Astrocyte of the spinal cord (primary cell): Measurements from ENCODE around the gene CPXM2.

Experiments
- DNase-seq: peaks from one replicate; pipeline ENCODE4 v3.0.0; 2011; ENCODE audit warnings: low read depth, low spot score
- H3K4me3 ChIP-seq: 2 replicates; pipeline ENCODE4 v1.5.1; 2011; ENCODE audit warnings: low read depth, mild to moderate bottlenecking, low read length, moderate library complexity
- CTCF ChIP-seq: IDR thresholded peaks from 2 replicates; pipeline ENCODE4 v1.5.1; 2012; ENCODE audit warnings: low read depth, mild to moderate bottlenecking, low read length, inconsistent platforms
- in situ Hi-C: cut with HindIII; loops from 2 replicates; pipeline ENCODE4 v1.10.0; 2017; ENCODE audit warnings: low sequenced_read_pairs

The CPXM2 gene

GRCh38 chr10:123906884-123907652 is 15.5 kb upstream of the CPXM2 start:
- in situ Hi-C loops, result no loop called here
- DNase-seq, result no peak
- no peak overlapping the region for H3K4me3 ChIP-seq
- no peak for TF ChIP-seq CTCF

- TF ChIP-seq CTCF, result no peak
- H3K4me3 ChIP-seq, result no peak overlapping the region
- no peak for DNase-seq
- in situ Hi-C loops, result no loop called here
Measured at GRCh38 chr10:123906296-123906695, 14.7 kb upstream of the CPXM2 start.

- TF ChIP-seq CTCF, result no peak
- in situ Hi-C loops, result no loop called here
- H3K4me3 ChIP-seq, result no peak overlapping the region
- DNase-seq, result no peak
Measured at GRCh38 chr10:123904834-123905409, 13.3 kb upstream of the CPXM2 start.

GRCh38 chr10:123903621-123904020 is 12.0 kb upstream of the CPXM2 start:
- TF ChIP-seq CTCF, result no peak
- H3K4me3 ChIP-seq, result no peak overlapping the region
- no peak for DNase-seq
- in situ Hi-C loops, result no loop called here

GRCh38 chr10:123901621-123902020 is 10.0 kb upstream of the CPXM2 start:
- DNase-seq, result no peak
- in situ Hi-C loops, result no loop called here
- H3K4me3 ChIP-seq, result no peak overlapping the region
- no peak for TF ChIP-seq CTCF

- in situ Hi-C loops, result no loop called here
- TF ChIP-seq CTCF, result no peak
- no peak for DNase-seq
- no peak overlapping the region for H3K4me3 ChIP-seq
Measured at GRCh38 chr10:123897146-123897545, 5.5 kb upstream of the CPXM2 start.
